Peyer's patch (tissue), 4 donors: ENCODE measurements around the gene DAB1. TPM values are rescaled to one million over a fixed set of nuclear protein-coding genes. Genes with fewer than 3 reads are reported as not detected.

Experiments used
- DNase-seq, 3 donors: peaks; one replicate each; pipeline ENCODE4 v3.0.0-alpha.2; 2017 to 2019
- H3K27ac ChIP-seq, 4 donors: fragments of 200-600 bp; sonication (generic); one replicate each; pipeline ENCODE4 v1.5.1; 2016 to 2019
- H3K27me3 ChIP-seq, 2 donors: fragments of 200-600 bp; sonication (generic); one replicate each; pipeline ENCODE4 v1.5.1; 2019
- H3K36me3 ChIP-seq, 3 donors: fragments of 200-600 bp; sonication (generic); one replicate each; pipeline ENCODE4 v1.5.1; 2016 to 2019
- H3K4me1 ChIP-seq, 4 donors: fragments of 200-600 bp; sonication (generic); one replicate each; pipeline ENCODE4 v1.5.1; 2016 to 2019
- H3K4me3 ChIP-seq, 4 donors: fragments of 200-600 bp; sonication (generic); 1 replicate in 3 of 4; 2 replicates in 1 of 4; pipeline ENCODE4 v1.5.1; 2016 to 2019; ENCODE audit warnings: mild to moderate bottlenecking in 1 of 4
- H3K9me3 ChIP-seq, 4 donors: fragments of 200-600 bp; sonication (generic); one replicate each; pipeline ENCODE4 v1.5.1; 2016 to 2019; ENCODE audit warnings: mild to moderate bottlenecking in 1 of 4
- POLR2A ChIP-seq, 2 donors: fragments of 450-650 bp; IDR thresholded peaks; one replicate each; pipeline ENCODE4 v1.5.1; 2017; ENCODE audit warnings: antibody characterized with exemption in 2 of 2, mild to moderate bottlenecking in 2 of 2, moderate library complexity in 2 of 2
- total RNA-seq, 4 donors: library from RNA; depleted of rRNA; stranded (reverse); fragments of >200 nt; gene quantifications; one replicate each; pipeline ENCODE4 v1.1.0, GENCODE V29; 2016
- TF ChIP-seq, protein P1 (sequence below), 6 experiments: fragments of 450-650 bp in 4 of 6; fragments of 200-600 bp in 2 of 6; sonication (generic) in 1 of 6; IDR thresholded peaks; one replicate each; pipeline ENCODE4 v1.5.1; 2017 to 2019; ENCODE audit warnings: antibody characterized with exemption in 6 of 6, mild to moderate bottlenecking in 3 of 6, moderate library complexity in 1 of 6

Gene DAB1
- total RNA-seq, 4 donors from 2014 or later, result 4.1 to 75.3 (median 63.9) TPM

DNA sequence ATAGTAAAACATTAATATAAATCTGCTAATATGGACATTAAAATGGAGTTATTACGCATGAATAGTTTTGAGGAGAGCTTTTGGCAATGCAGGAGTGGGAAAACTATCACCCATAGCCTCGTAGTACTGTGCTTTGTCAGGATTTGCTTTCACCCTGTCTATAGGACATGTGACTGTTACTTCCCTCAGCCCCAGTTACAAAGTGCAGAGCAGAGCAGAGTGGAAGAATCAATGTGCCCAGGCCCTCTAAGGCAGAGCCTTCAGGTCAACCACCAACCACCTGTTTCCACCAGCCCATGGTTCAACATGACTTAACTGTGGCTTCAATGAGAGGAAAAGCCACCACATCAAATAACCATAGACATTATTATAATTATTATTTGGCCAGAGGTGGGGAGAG, 389.1 kb downstream of the DAB1 start:
- Histone ChIP-seq H3K27me3 (no peaks in the 10 kb centered on the region), H3K4me3 (no peak overlapping the region), H3K36me3 (no peaks in the 10 kb centered on the region), H3K4me1 (no peaks in the 10 kb centered on the region), H3K27ac (no peak overlapping the region), H3K9me3 (no peaks in the 10 kb centered on the region)
- TF ChIP-seq POLR2A (IDR thresholded peaks at IDR 0.05), result no peak
- TF ChIP-seq, protein P1, sequence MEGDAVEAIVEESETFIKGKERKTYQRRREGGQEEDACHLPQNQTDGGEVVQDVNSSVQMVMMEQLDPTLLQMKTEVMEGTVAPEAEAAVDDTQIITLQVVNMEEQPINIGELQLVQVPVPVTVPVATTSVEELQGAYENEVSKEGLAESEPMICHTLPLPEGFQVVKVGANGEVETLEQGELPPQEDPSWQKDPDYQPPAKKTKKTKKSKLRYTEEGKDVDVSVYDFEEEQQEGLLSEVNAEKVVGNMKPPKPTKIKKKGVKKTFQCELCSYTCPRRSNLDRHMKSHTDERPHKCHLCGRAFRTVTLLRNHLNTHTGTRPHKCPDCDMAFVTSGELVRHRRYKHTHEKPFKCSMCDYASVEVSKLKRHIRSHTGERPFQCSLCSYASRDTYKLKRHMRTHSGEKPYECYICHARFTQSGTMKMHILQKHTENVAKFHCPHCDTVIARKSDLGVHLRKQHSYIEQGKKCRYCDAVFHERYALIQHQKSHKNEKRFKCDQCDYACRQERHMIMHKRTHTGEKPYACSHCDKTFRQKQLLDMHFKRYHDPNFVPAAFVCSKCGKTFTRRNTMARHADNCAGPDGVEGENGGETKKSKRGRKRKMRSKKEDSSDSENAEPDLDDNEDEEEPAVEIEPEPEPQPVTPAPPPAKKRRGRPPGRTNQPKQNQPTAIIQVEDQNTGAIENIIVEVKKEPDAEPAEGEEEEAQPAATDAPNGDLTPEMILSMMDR (IDR thresholded peaks at IDR 0.05), result no peak
- DNase-seq, result no peak

DNA sequence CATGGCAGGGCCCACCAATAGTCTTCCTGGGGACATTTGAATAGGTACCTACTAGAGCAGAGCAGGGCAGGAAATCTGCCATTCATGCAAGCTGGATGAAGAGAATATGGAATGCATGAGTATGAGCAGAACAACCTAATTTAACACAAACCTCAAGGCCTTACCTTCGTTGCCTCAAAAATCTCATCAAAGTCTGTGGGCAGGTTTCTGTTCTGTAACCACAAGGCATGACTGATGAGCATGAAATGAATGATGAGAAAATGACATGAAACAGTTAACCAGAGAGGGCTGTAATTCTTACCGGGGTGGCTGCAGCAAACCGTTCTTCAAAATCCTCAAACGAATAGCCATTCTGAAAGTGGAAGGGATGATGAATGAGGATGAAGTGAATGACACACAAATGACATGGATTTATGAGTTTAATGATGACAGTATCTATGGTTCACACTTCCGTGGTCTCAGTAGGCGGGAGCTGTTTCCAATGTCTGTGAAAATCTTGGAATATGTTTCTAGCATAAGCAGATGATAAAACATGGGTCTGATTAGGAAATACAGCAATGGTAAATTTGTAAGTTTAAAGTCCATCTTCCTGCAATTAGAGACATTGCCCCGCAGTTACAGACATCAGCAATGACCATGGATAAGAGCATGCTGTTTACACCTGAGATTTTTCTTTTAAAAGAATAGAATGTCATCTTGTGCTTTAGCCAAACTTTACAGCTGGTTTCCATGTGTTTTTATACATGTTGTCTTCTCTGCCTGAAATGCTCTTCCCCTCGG, 390.4 kb downstream of the DAB1 start:
- Histone ChIP-seq H3K4me1 (no peaks in the 10 kb centered on the region), H3K9me3 (no peaks in the 10 kb centered on the region), H3K27me3 (no peaks in the 10 kb centered on the region), H3K36me3 (no peaks in the 10 kb centered on the region), H3K4me3 (no peak overlapping the region), H3K27ac (no peak overlapping the region)
- no peak for DNase-seq
- TF ChIP-seq, protein P1 (IDR thresholded peaks at IDR 0.05), result no peak
- no peak for TF ChIP-seq POLR2A (IDR thresholded peaks at IDR 0.05)

DNA sequence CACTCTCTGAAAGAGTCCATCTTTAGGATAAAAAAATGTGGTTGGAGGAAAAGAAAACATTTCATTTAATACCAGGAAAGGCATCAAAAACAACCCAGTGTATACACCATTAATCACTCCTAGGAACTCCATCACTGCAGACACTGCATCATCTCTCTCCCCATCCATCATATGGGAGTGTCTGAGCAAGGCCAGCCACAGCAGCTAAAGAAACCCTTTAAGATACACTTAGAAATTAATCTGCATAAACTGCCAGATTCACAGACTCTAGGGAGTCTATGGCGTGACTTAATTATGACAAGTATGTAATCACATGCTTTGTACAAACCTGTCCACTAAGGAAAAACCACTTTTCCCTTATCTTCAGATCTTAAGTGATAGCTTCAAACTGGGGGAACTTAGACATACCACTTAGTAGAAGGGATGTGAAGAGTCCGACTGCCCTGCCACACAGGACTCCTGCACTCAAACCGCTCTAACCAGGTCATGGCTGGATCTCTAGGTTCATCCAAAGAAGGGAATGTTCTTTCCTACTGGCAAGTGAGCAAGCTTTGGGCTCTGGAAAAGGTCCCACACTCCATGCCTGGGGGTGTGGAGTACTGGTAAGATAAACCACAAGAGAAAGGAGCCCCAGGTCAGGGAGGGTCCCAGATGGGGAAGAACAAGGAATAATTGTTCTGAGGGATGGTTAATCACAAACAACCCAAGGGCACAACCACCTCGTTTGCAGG, 397.1 kb downstream of the DAB1 start:
- Histone ChIP-seq H3K4me3 (no peak overlapping the region), H3K27ac (no peak overlapping the region), H3K36me3 (no peaks in the 10 kb centered on the region), H3K4me1 (no peaks in the 10 kb centered on the region), H3K9me3 (no peaks in the 10 kb centered on the region), H3K27me3 (no peaks in the 10 kb centered on the region)
- TF ChIP-seq, protein P1 (IDR thresholded peaks at IDR 0.05), result no peak
- TF ChIP-seq POLR2A (IDR thresholded peaks at IDR 0.05), result no peak
- DNase-seq, result no peak

DNA sequence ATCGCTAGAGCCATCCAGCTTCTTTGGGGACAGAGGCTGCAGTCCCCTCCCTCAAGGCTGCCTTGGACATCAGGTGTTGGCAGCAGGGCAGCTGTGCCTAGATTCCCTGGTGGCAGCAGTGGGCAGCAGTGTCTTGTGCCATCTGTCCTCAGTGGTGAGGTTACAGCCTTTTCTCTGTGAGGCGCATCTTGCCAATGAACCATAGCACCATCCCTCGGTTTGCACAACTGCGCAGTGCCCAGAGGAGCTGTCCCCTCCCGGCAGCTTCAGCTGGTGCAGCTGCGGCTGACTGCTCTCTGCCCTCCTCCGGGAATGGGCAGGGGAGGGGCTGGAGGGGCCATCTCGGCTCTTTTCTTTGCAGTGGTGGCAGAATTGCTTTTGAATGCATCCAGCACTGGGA, 399.0 kb downstream of the DAB1 start:
- no peak for DNase-seq
- TF ChIP-seq POLR2A (IDR thresholded peaks at IDR 0.05), result no peak
- TF ChIP-seq, protein P1 (IDR thresholded peaks at IDR 0.05), result no peak

DNA sequence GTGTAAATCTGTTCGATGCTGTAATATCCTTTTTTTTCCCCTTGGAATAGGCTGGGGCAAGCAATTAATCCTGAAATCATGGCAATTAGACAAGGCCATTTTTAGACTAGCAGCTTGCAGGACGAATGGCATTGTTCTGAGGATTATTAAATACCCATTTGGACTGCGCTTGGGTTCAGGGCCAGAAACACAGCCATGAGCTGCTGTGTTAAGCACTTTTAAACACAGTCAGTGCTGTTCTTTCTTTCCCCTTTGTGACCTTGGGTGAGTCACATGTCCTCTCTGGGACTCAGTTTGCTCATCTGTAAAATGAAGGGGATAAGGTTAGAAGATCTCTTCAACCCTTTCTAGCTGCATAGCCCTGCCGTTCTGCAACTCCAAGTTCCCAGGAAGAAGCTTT, 399.4 kb downstream of the DAB1 start:
- TF ChIP-seq, protein P1 (IDR thresholded peaks at IDR 0.05), result no peak
- no peak for TF ChIP-seq POLR2A (IDR thresholded peaks at IDR 0.05)
- Histone ChIP-seq H3K27ac (no peak overlapping the region), H3K9me3 (no peaks in the 10 kb centered on the region), H3K36me3 (no peaks in the 10 kb centered on the region), H3K4me3 (no peak overlapping the region), H3K4me1 (no peaks in the 10 kb centered on the region), H3K27me3 (no peaks in the 10 kb centered on the region)
- no peak for DNase-seq

More for the DNA sequence above, 399.0 kb downstream of the DAB1 start:
- no peaks in the 10 kb centered on the region for H3K36me3 ChIP-seq
- no peaks in the 10 kb centered on the region for H3K9me3 ChIP-seq
- no peaks in the 10 kb centered on the region for H3K4me1 ChIP-seq
- H3K4me3 ChIP-seq, result no peak overlapping the region
- H3K27ac ChIP-seq, result no peak overlapping the region
- no peaks in the 10 kb centered on the region for H3K27me3 ChIP-seq
